Mucosa of stomach (tissue), 1 donor: ENCODE data around the gene IGF2BP3.

Experiments
- H3K27me3 ChIP-seq: one replicate; pipeline ENCODE4 v1.7.0; 2013; ENCODE audit warnings: mild to moderate bottlenecking, low read length; ENCODE audit not compliant: control insufficient read depth, insufficient read depth
- H3K36me3 ChIP-seq: one replicate; pipeline ENCODE4 v1.7.0; 2013; ENCODE audit warnings: low read length; ENCODE audit not compliant: control insufficient read depth, insufficient read depth
- H3K4me1 ChIP-seq: one replicate; pipeline ENCODE4 v1.7.0; 2013; ENCODE audit warnings: mild to moderate bottlenecking, low read length; ENCODE audit not compliant: control insufficient read depth, insufficient read depth
- H3K4me3 ChIP-seq: one replicate; pipeline ENCODE4 v1.7.0; 2013; ENCODE audit warnings: low read length
- H3K9ac ChIP-seq: one replicate; pipeline ENCODE4 v1.7.0; 2013; ENCODE audit warnings: mild to moderate bottlenecking, low read length, moderate library complexity
- H3K9me3 ChIP-seq: one replicate; pipeline ENCODE4 v1.7.0; 2013; ENCODE audit warnings: mild to moderate bottlenecking, low read length, moderate library complexity; ENCODE audit not compliant: control insufficient read depth
- donor health status: Pancreatic carcinoma.

IGF2BP3 gene

DNA sequence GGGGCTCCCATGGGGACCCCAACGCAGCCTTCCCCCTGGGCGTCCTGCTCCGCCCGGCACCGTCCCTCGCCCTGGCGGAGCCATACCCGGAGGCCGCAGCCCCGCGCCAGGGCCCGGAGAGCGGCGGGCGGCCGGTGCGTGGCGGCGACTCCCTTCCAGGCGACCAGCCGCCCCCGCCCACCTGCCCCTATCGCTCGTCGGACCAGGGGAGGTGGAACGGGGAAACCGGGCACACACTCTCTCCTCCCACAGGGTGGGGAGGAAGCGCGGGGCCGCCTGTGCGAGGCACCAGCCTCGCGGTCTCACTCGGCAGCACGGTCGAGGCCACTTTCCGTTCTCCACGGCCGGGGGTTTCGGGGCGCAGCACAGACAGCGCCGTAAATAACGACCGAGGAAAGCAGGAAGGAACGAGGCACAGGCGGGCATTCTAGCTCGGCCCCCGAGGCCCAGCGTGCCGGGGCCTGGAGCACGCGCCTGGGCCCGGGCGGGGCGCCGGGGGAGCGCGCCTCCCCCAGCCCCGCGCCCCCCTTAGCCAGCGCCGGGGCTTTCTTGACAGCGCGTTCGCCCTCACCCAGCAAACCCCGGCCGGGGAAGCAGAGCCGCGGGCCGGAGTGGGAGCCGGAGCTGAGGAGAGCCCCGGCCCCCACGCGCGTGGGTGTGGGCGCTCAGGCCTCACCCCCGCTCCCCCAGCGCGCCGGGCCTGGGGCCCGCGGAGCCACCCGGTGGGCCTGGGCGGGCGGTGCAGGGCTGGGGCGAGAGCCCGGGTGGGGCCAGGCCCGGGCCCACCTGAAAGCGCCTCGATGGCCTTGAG lies 936 bp downstream of the IGF2BP3 start:
- Histone ChIP-seq H3K9me3 (no peaks in the 10 kb centered on the region), H3K36me3 (no peaks in the 10 kb centered on the region), H3K9ac (peak overlapping the region; percentile 23), H3K4me3 (no peak overlapping the region), H3K4me1 (peaks cover 63% of the 10 kb centered on the region), H3K27me3 (peaks cover 82% of the 10 kb centered on the region)

DNA sequence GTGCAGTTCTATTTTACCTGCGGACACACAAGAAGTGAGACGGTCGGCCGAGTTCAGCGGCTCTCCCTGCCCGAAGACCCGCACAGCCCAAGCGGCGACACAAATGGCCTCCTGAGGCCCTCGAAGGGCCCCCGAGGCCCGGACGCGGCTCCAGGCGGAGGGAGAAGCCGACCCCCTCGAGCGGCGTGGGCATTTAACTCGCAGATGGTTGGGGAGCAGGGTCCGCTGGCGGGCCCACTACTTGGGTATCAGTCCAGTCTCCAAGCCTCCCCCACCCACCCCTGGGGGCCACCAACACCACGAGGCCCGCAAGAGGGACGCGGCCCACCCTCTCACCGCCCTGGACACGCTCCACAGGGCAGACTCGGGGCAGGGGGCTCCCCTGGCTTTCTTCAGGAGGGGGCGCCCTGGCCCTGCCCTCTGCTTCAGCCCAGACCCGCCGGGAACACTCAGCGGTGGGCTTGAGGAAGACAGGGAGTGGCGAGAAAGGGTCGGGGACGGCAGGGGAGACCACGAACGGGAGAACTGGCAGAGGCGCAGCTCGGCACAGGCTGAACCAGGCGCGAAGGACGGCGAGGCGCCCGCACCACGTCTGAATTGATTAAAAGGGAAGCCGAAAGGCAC lies 1.7 kb downstream of the IGF2BP3 start:
- H3K27me3 ChIP-seq, result peaks cover 75% of the 10 kb centered on the region
- H3K36me3 ChIP-seq, result no peaks in the 10 kb centered on the region
- no peak overlapping the region for H3K4me3 ChIP-seq
- H3K9me3 ChIP-seq, result no peaks in the 10 kb centered on the region
- H3K9ac ChIP-seq, result peak overlapping the region; percentile 23
- H3K4me1 ChIP-seq, result peaks cover 55% of the 10 kb centered on the region

DNA sequence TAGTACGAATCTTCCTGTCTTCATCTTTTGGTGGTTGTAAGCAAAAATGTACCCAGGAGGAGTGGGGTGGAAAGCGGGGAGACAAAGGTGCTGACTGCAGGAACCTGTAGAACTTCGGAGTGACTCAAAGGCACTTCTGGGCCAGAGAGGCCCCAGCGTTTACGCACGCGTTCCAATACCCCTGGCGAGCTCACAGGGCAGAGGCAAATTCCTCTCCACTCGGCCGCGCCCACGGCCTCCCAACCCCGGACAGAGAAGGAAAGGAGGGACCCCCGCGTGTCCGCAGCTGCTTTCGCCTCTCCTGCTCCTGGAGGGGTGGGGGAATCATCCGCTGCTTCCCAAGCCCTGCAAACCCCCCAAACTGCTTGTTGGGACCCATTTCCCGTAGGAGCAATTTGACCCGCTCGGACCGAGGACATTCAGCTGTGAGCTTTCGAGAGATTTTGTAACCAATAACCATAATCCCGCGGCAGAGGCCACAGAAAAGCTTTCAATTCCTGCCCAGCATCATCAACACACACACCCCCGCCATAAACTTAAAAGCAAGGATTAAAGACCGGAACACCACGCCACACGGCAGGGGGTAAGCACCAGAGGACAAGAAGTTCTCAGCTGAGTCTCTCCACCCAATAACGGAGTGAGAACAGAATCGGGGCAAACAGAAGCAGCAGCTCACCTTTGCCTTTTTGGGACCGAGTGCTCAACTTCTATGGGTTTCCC lies 2.3 kb downstream of the IGF2BP3 start:
- Histone ChIP-seq H3K4me3 (no peak overlapping the region), H3K4me1 (peaks cover 49% of the 10 kb centered on the region), H3K9ac (peak overlapping the region; percentile 23), H3K9me3 (no peaks in the 10 kb centered on the region), H3K36me3 (no peaks in the 10 kb centered on the region), H3K27me3 (peaks cover 68% of the 10 kb centered on the region)

DNA sequence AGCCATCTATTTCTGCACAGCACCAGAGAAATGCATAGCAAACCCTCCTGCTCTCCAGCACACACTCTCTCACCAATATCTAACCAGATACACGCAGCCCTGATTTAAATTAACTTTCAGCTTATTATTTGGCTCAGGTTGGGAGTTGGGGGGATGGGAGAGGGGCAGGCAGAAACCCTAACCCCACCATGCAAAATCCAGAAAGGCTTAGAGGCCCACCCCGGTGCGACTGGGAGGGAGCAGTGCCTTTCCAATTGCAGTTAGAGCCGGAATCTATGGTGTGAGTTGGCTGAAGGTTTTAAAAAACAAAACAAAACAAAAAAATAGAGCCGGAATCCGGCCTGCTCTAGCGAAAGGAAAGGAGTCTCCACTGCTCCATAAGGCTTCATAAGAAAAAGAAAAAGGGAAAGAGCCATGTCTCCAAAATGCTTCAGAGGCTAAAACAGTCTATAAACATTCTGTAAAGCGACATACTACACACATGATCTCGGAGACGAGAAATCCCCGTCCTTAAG lies 2.9 kb downstream of the IGF2BP3 start:
- Histone ChIP-seq H3K4me3 (no peak overlapping the region), H3K27me3 (peaks cover 63% of the 10 kb centered on the region), H3K36me3 (no peaks in the 10 kb centered on the region), H3K9ac (peak overlapping the region; percentile 23), H3K4me1 (peaks cover 48% of the 10 kb centered on the region), H3K9me3 (no peaks in the 10 kb centered on the region)

DNA sequence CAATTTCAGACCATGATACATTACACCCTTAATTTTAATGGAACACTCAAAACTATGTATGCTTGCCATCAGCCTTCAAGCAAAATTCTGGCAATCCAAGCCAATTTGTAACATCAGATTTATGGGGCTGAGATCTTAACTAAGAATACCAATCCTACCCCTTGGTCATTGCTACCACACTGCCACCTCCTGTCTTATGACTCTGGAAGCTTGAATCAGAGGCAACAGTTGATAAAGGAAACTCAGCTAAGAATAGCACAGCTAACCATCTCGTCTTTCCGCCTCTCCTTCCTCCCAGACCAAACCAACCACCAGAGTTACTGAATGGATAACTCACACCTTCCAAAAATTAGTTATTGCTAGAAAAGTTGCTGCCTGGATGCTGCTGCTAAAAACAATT lies 7.4 kb downstream of the IGF2BP3 start:
- Histone ChIP-seq H3K9ac (no peak overlapping the region), H3K36me3 (no peaks in the 10 kb centered on the region), H3K4me1 (peaks cover 19% of the 10 kb centered on the region), H3K4me3 (no peak overlapping the region), H3K27me3 (peaks cover 35% of the 10 kb centered on the region), H3K9me3 (no peaks in the 10 kb centered on the region)

DNA sequence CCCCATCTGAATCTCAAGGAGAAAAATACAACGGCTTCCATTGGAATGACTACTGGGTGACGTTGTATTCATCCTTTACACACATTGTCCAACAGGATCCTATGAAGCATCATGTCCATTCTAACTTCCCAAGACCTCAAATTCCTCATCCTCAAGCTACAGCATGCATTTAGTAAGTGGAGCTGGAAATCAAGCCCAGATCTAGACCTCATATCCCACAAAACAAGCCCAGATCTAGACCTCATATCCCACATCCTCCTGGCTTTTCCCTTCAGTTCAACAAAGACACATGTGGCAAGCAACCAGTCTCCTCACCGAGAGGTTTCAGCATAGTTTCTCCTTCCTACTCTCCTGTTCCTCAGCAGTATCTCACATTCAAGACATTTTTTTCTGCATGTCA lies 12.2 kb downstream of the IGF2BP3 start:
- no peaks in the 10 kb centered on the region for H3K4me1 ChIP-seq
- H3K9me3 ChIP-seq, result no peaks in the 10 kb centered on the region
- H3K9ac ChIP-seq, result no peak overlapping the region
- H3K27me3 ChIP-seq, result peaks cover 17% of the 10 kb centered on the region
- H3K4me3 ChIP-seq, result no peak overlapping the region
- H3K36me3 ChIP-seq, result no peaks in the 10 kb centered on the region

DNA sequence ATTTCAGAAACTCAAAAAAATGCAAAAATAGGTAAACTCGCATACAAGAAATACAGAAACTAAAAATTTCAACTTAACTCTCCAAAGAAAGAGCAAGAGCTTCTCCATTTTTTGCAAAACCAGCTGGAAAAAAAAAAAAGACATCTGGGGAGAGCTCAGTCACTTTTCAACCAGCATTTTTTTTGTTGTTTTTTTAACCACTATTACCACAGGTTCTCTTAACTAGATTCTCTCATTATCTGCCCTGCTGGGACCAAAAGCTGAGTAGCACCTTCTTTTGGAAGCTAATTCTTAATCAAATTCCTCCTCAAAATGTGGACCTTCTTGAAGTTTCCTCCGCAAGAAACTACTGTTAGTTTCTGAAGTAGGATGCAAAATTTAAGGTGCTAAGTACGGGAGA lies 14.2 kb downstream of the IGF2BP3 start:
- peaks cover 14% of the 10 kb centered on the region for H3K27me3 ChIP-seq
- H3K4me3 ChIP-seq, result no peak overlapping the region
- no peak overlapping the region for H3K9ac ChIP-seq
- no peaks in the 10 kb centered on the region for H3K36me3 ChIP-seq
- H3K4me1 ChIP-seq, result no peaks in the 10 kb centered on the region
- H3K9me3 ChIP-seq, result no peaks in the 10 kb centered on the region

DNA sequence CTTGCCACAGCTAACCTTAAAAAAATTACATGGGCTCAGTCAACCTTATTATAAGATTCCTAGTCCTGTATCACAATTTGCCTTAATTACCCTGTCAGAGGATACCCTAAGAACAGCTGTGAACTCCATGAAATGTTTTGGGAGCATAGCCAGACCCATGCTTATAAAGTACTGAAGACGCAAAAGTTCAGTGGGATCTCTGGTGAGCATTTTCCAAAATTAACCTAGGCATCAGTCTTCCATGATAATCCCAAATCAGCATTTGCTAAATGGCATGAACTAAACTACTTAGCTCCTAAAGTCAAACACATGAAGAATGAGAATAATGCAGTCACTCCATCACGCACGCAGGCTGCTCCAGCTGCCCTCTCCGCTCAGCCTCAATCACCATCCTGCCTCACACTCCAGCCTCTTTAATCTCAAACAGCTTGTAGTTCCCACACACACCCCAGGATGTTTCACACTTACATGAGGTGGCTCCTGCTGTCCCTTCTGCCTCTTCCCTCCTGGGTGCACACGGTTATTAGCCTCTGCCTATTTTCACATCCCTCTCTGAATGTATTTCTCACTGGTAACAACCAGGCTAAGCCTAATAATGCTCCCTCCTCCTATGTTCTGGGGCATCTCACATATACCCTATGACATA lies 15.3 kb downstream of the IGF2BP3 start:
- Histone ChIP-seq H3K4me1 (no peaks in the 10 kb centered on the region), H3K9me3 (no peaks in the 10 kb centered on the region), H3K4me3 (no peak overlapping the region), H3K27me3 (peaks cover 11% of the 10 kb centered on the region), H3K9ac (no peak overlapping the region), H3K36me3 (no peaks in the 10 kb centered on the region)

DNA sequence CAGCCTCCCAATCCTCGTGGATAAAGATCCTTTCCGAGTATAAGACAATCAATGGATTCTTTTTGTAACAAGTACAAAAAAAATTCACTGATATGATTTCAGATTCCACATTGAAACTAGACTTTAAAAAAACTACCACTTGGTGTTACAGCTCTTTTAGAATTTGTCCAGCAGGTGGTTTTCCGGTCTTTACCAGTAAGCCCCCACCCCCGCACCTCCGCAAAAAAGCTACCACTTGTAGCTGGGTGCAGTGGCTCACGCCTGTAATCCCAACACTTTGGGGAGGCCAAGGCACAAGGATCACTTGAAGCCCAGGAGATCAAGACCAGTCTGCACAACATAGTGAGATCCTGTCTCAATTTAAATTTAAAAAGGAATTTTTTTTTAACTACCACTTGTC lies 19.8 kb downstream of the IGF2BP3 start:
- Histone ChIP-seq H3K4me1 (no peaks in the 10 kb centered on the region), H3K9me3 (no peaks in the 10 kb centered on the region), H3K36me3 (no peaks in the 10 kb centered on the region)

DNA sequence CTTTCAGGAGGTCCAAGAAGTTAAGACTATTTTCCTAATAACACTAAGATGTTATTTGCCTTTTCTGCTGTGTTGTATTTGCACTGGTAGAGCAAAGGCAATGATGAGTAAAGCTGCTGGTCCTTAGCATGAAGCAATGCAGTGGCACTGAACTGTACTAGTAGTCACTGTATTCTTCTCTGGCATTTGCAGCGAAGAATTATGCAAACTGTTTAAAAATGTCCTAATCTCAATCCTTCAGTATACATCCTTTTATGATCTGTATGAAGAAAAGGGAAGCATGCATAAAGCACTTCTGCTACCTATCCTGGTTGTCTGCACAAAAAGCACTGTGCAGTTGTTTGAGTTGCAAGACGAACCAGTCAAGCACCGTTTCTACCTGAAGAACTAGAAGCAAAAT lies 20.4 kb downstream of the IGF2BP3 start:
- Histone ChIP-seq H3K4me3 (no peak overlapping the region), H3K4me1 (no peaks in the 10 kb centered on the region), H3K9me3 (no peaks in the 10 kb centered on the region), H3K27me3 (no peaks in the 10 kb centered on the region), H3K36me3 (no peaks in the 10 kb centered on the region), H3K9ac (no peak overlapping the region)

More for the DNA sequence above, 19.8 kb downstream of the IGF2BP3 start:
- no peaks in the 10 kb centered on the region for H3K27me3 ChIP-seq
- H3K4me3 ChIP-seq, result no peak overlapping the region
- H3K9ac ChIP-seq, result no peak overlapping the region

DNA sequence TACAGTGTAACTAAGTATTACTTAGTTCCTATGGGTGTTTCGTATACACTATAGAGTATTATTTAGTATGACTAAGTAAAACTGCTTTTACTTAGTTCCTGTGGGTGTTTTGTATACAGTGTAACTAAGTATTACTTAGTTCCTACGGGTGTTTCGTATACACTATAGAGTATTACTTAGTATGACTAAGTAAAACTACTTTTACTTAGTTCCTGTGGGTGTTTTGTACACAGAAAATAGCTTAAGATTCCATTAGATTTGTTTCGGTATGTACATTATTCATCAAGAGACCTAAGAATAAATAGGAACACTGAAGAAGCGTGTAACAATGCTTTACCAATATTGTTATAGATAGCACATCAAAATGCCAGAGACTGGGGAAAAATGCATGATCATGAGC lies 25.0 kb downstream of the IGF2BP3 start:
- Histone ChIP-seq H3K36me3 (no peaks in the 10 kb centered on the region), H3K4me1 (no peaks in the 10 kb centered on the region), H3K9me3 (no peaks in the 10 kb centered on the region), H3K4me3 (no peak overlapping the region), H3K27me3 (no peaks in the 10 kb centered on the region), H3K9ac (no peak overlapping the region)
